Esophagus squamous epithelium (tissue), 5 donors: ENCODE measurements around the gene MT1X. TPM values are rescaled to one million over a fixed set of nuclear protein-coding genes. Genes with fewer than 3 reads are reported as not detected.

ENCODE experiments used
- DNase-seq: peaks from one replicate; lab custom pipeline; 2025; lab: John Stamatoyannopoulos, UW
- H3K27ac ChIP-seq, 4 donors: fragments of 200-600 bp; sonication (generic); one replicate each; pipeline ENCODE4 v1.5.1; 2016 to 2019; ENCODE audit warnings: mild to moderate bottlenecking in 1 of 4
- H3K27me3 ChIP-seq, 4 donors: fragments of 200-600 bp; sonication (generic); 1 replicate in 3 of 4; 2 replicates in 1 of 4; pipeline versions ENCODE4 v1.5.1 to v1.6.0; 2017 to 2021; ENCODE audit warnings: antibody characterized with exemption in 1 of 4
- H3K36me3 ChIP-seq, 3 donors: fragments of 200-600 bp; sonication (generic); one replicate each; pipeline ENCODE4 v1.5.1; 2016 to 2019
- H3K4me1 ChIP-seq, 3 donors: fragments of 200-600 bp; sonication (generic); one replicate each; pipeline ENCODE4 v1.5.1; 2017 to 2019
- H3K4me3 ChIP-seq, 4 donors: fragments of 200-600 bp; sonication (generic); 1 replicate in 3 of 4; 2 replicates in 1 of 4; pipeline ENCODE4 v1.5.1; 2016 to 2019; ENCODE audit warnings: mild to moderate bottlenecking in 2 of 4, moderate library complexity in 1 of 4
- H3K9me3 ChIP-seq, 3 donors: fragments of 200-600 bp; sonication (generic); one replicate each; pipeline ENCODE4 v1.5.1; 2016 to 2019
- POLR2A ChIP-seq, 4 donors: fragments of 450-650 bp; IDR thresholded peaks; one replicate each; pipeline ENCODE4 v1.6.1; 2017; ENCODE audit warnings: antibody characterized with exemption in 4 of 4, mild to moderate bottlenecking in 4 of 4, moderate library complexity in 3 of 4
- WGBS, 2 donors: methylation state at CpG; one replicate each; pipeline ENCODE4 v1.1.5; 2018; 5-methylcytosine and 5-hydroxymethylcytosine counted together
- intact Hi-C: fragments of 100-400 bp; cut with DNase I; formaldehyde crosslinking; loops from one replicate; pipeline ENCODE4 v1.15.0; 2022
- total RNA-seq, 4 donors: library from RNA; depleted of rRNA; stranded (reverse); fragments of >200 nt; gene quantifications; one replicate each; pipeline ENCODE4 v1.1.0, GENCODE V29; 2016
- TF ChIP-seq, protein P1 (sequence below), 6 experiments: fragments of 450-650 bp in 4 of 6; fragments of 200-600 bp in 2 of 6; sonication (generic) in 2 of 6; IDR thresholded peaks; one replicate each; pipeline ENCODE4 v1.5.1; 2016 to 2019; ENCODE audit warnings: antibody characterized with exemption in 6 of 6, mild to moderate bottlenecking in 4 of 6, moderate library complexity in 4 of 6
- donor health status: DM: yes; HTN: yes; CAD: no.

The MT1X gene
- total RNA-seq, 4 donors from 2014 or later = 343 to 1,688 (median 688) TPM

DNA sequence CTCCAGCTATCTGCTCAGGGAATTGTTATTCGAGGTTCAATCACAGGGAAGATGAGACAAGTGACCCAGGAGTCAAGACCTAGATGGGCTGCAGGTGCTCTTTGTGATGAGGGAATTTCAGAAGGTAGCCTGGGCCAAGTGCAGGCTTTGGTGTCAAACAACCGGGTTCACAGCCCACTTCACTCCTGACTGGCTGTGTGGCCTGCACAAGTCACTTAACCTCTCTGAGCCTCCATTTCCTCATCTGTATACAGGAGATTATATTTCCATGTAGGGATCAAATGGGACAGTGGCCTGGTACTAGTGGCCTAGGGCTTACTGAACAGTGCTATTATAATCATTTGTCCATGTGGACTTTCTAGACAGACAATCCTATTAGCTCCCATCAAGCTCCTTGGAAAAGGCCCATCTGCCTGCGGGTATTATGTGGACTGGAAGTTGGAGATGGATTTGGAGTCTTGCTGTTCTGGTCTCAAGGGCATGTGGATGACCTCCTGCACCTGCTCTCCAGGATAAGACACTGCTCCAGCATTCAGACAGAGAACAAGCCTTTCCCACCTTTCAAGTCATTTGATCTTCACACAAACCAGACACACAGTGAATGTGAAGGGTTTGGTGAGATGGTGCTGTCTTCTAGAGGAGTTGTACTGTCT, 3.1 kb upstream of the MT1X start:
- Histone ChIP-seq H3K9me3 (no peaks in the 10 kb centered on the region), H3K27ac (no peak overlapping the region), H3K4me1 (peaks cover 12 to 70% (median 26%) of the 10 kb centered on the region in 3 donors), H3K27me3 (peaks cover 0 to 28% (median 0%) of the 10 kb centered on the region in 4 donors), H3K4me3 (no peak overlapping the region), H3K36me3 (no peaks in the 10 kb centered on the region)
- TF ChIP-seq POLR2A (IDR thresholded peaks at IDR 0.05) = no peak
- TF ChIP-seq, protein P1, sequence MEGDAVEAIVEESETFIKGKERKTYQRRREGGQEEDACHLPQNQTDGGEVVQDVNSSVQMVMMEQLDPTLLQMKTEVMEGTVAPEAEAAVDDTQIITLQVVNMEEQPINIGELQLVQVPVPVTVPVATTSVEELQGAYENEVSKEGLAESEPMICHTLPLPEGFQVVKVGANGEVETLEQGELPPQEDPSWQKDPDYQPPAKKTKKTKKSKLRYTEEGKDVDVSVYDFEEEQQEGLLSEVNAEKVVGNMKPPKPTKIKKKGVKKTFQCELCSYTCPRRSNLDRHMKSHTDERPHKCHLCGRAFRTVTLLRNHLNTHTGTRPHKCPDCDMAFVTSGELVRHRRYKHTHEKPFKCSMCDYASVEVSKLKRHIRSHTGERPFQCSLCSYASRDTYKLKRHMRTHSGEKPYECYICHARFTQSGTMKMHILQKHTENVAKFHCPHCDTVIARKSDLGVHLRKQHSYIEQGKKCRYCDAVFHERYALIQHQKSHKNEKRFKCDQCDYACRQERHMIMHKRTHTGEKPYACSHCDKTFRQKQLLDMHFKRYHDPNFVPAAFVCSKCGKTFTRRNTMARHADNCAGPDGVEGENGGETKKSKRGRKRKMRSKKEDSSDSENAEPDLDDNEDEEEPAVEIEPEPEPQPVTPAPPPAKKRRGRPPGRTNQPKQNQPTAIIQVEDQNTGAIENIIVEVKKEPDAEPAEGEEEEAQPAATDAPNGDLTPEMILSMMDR (IDR thresholded peaks at IDR 0.05) = no peak
- intact Hi-C loops = no loop called here
- DNase-seq = no peak
- WGBS, 2 donors = 88 to 89% methylated on average over 2 to 3 of the region's 3 CpGs

GRCh38 chr16:56679818-56680217, 2.5 kb upstream of the MT1X start:
- no peak for DNase-seq
- WGBS, 2 donors = 68 to 72% methylated on average over 6 of the region's 6 CpGs
- H3K27me3 ChIP-seq = peaks cover 0 to 23% (median 0%) of the 10 kb centered on the region in 4 donors
- no peaks in the 10 kb centered on the region for H3K9me3 ChIP-seq
- H3K27ac ChIP-seq = no peak overlapping the region
- no peak overlapping the region for H3K4me3 ChIP-seq
- TF ChIP-seq, protein P1 (IDR thresholded peaks at IDR 0.05) = no peak
- H3K4me1 ChIP-seq = peaks cover 18 to 76% (median 29%) of the 10 kb centered on the region in 3 donors
- no peaks in the 10 kb centered on the region for H3K36me3 ChIP-seq
- intact Hi-C loops = no loop called here

DNA sequence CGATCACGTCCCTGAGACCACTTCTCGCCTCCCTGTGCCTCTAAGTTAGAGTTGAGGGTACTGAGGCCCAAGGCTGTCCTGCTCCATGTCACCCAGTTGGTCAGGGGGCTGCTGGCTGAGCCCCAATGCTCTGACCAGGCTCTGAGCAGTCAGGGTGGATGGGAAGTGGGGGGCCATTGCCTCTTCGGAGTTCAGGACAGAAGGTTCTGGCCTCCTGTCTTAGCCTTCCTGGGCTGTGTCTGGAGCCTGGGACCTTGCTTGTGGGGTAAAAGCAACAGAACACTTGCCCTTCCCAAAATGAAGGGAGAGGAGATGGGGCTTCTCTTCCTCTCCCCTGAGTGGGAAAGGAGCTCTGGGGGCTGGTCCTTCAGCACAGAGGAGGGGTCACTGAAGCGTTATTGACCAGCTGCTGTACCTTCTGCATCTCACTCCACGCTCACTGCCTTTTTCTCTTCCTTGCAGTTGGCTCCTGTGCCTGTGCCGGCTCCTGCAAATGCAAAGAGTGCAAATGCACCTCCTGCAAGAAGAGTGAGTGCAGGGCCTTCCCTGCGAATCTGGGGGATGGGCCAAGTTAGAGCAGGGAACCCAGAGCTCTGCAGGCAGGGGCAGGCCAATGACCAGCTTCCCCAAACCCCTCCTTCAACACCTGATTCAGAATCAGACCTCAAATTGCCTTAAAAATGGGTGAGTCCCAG, 580 bp downstream of the MT1X start:
- Histone ChIP-seq H3K27ac (peak overlapping the region; percentile 86 to 93 (median 90)), H3K9me3 (no peaks in the 10 kb centered on the region), H3K4me3 (peak overlapping the region; percentile 67 to 87 (median 82)), H3K4me1 (peaks cover 28 to 80% (median 35%) of the 10 kb centered on the region in 3 donors), H3K36me3 (peaks cover 0 to 12% (median 0%) of the 10 kb centered on the region in 3 donors), H3K27me3 (no peaks in the 10 kb centered on the region)
- intact Hi-C loops = no loop called here
- no peak for DNase-seq
- 12 to 17% methylated on average over 3 to 7 of the region's 8 CpGs for WGBS, 2 donors
- TF ChIP-seq, protein P1 (IDR thresholded peaks at IDR 0.05) = no peak
- TF ChIP-seq POLR2A (IDR thresholded peaks at IDR 0.05) = no peak

DNA sequence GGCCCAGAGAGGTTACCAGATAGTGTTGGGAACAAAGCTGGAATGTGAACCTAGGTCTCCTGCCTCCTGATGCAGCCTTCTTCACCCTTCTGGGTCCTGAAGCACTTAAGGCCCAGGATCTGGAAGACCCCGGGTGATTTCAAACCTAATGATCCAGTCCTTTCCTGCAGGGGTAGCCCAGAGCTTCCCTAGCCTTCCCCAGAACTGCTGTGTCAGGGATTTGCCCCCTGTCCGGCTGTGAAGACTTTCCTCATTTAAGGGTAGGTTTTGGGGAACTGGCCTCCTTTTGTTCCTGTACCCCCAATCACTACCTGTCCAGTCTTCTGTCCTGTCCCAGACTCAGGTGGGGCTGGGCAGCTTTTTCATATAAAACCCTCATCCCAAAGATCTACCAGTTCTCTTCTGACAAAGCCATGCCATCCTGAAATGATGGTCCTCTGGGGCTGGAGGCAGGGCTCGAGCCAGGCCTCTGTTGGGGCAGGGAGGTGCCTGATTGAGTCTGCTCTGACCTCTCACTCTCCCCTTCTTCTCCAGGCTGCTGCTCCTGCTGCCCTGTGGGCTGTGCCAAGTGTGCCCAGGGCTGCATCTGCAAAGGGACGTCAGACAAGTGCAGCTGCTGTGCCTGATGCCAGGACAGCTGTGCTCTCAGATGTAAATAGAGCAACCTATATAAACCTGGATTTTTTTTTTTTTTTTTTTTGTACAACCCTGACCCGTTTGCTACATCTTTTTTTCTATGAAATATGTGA, 1.3 kb downstream of the MT1X start:
- Histone ChIP-seq H3K4me3 (peak overlapping the region; percentile 67 to 87 (median 82)), H3K9me3 (no peaks in the 10 kb centered on the region), H3K27me3 (no peaks in the 10 kb centered on the region), H3K27ac (peak overlapping the region; percentile 86 to 93 (median 90)), H3K36me3 (peaks cover 0 to 12% (median 0%) of the 10 kb centered on the region in 3 donors), H3K4me1 (peaks cover 28 to 80% (median 35%) of the 10 kb centered on the region in 3 donors)
- TF ChIP-seq, protein P1 (IDR thresholded peaks at IDR 0.05) = no peak
- TF ChIP-seq POLR2A (IDR thresholded peaks at IDR 0.05) = no peak
- intact Hi-C loops = no loop called here
- WGBS, 2 donors = 42 to 48% methylated on average over 5 of the region's 5 CpGs
- no peak for DNase-seq
